ENCODE results near the gene ADAM12.

The ADAM12 gene

DNA sequence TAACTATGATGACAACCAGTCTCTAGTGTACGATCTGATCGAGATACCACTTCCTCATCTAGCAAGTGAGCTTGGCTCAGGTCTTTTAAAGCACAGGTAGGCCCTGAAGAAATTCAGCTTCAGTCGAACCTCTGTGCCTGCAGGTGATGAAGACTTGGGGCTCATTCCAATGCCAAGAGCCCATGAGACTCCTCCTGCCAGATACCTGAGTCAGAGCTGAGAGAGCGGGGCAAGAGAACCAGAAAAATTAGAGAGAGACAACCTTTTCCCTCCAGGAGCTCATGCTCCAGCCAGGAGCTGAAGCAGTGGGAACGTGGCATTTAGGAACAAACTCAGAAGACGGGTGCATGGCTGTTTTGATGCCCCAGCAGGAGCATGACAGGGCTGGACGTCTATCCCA, 259.3 kb downstream of the ADAM12 start:
- no peak overlapping the region for H2AFZ ChIP-seq (ENCODE audit: insufficient read depth, low read length, poor library complexity)
- DNase-seq, result peak in 1 of 2 donors; percentile 34
- WGBS (ENCODE audit: extremely low coverage, insufficient coverage, insufficient read length), result no CpG with 5 or more reads among the region's 7 CpGs
- H2BK12ac ChIP-seq (ENCODE audit: low read length), result no peak overlapping the region
- H4K12ac ChIP-seq (ENCODE audit: low read depth, low read length), result no peak overlapping the region
- H3K4me3 ChIP-seq (ENCODE audit: low read depth, low read length), result no peak overlapping the region
- no peaks in the 10 kb centered on the region for H3K36me3 ChIP-seq (ENCODE audit: control insufficient read depth in 1 of 2, insufficient read depth in 2 of 2, low read length in 2 of 2)
- peaks cover 3% of the 10 kb centered on the region for H3K9me3 ChIP-seq (ENCODE audit: insufficient read depth, low read depth, low read length)
- no peak overlapping the region for H3K4me2 ChIP-seq (ENCODE audit: low read length)
- no peak overlapping the region for H3K9ac ChIP-seq (ENCODE audit: low read length)
- H3K79me2 ChIP-seq (ENCODE audit: control insufficient read depth, insufficient read depth, low read length, poor library complexity), result no peaks in the 10 kb centered on the region
- no peaks in the 10 kb centered on the region for H3K27me3 ChIP-seq (ENCODE audit: insufficient read depth, low read length)
- no peak overlapping the region for H3K18ac ChIP-seq (ENCODE audit: low read length)
- H3K23ac ChIP-seq (ENCODE audit: low read length), result no peak overlapping the region
- H4K91ac ChIP-seq (ENCODE audit: low read depth, low read length), result no peak overlapping the region
- no peak overlapping the region for H3K14ac ChIP-seq (ENCODE audit: low read length)
- H3K4ac ChIP-seq (ENCODE audit: low read depth, low read length), result no peak overlapping the region
- H3K27ac ChIP-seq (ENCODE audit: low read depth, low read length), result no peak overlapping the region
- no peak overlapping the region for H2BK5ac ChIP-seq (ENCODE audit: low read depth, low read length, poor library complexity)
- no peak overlapping the region for H4K8ac ChIP-seq (ENCODE audit: low read depth, low read length)
- H2AK5ac ChIP-seq (ENCODE audit: low read length), result no peak overlapping the region
- no peak overlapping the region for H2BK120ac ChIP-seq (ENCODE audit: insufficient read depth, low read length, poor library complexity)
- no peaks in the 10 kb centered on the region for H3K4me1 ChIP-seq (ENCODE audit: control insufficient read depth in 1 of 2, insufficient read depth in 2 of 2, low read length in 2 of 2)
- H3K79me1 ChIP-seq (ENCODE audit: low read length), result no peaks in the 10 kb centered on the region

DNA sequence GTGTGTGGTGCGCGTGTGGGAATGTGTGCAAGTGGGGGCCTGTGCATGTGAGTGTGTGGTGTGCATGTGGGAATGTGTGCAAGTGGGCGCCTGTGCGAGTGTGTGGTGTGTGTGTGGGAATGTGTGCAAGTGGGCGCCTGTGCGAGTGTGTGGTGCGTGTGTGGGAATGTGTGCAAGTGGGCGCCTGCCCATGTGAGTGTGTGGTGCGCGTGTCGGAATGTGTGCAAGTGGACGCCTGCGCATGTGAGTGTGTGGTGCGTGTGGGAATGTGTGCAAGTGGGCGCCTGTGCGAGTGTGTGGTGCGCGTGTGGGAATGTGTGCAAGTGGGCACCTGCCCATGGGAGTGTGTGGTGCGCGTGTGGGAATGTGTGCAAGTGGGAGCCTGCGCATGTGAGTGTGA, 259.7 kb downstream of the ADAM12 start:
- Histone ChIP-seq H3K4me2 (ENCODE audit: low read length) (no peak overlapping the region), H3K14ac (ENCODE audit: low read length) (no peak overlapping the region), H3K4me1 (ENCODE audit: control insufficient read depth in 1 of 2, insufficient read depth in 2 of 2, low read length in 2 of 2) (no peaks in the 10 kb centered on the region), H4K8ac (ENCODE audit: low read depth, low read length) (no peak overlapping the region), H3K27ac (ENCODE audit: low read depth, low read length) (no peak overlapping the region), H2AFZ (ENCODE audit: insufficient read depth, low read length, poor library complexity) (no peak overlapping the region), H2AK5ac (ENCODE audit: low read length) (no peak overlapping the region), H4K12ac (ENCODE audit: low read depth, low read length) (no peak overlapping the region), H3K27me3 (ENCODE audit: insufficient read depth, low read length) (no peaks in the 10 kb centered on the region), H2BK12ac (ENCODE audit: low read length) (no peak overlapping the region), H3K9ac (ENCODE audit: low read length) (no peak overlapping the region), H3K18ac (ENCODE audit: low read length) (no peak overlapping the region), H3K36me3 (ENCODE audit: control insufficient read depth in 1 of 2, insufficient read depth in 2 of 2, low read length in 2 of 2) (no peaks in the 10 kb centered on the region), H2BK5ac (ENCODE audit: low read depth, low read length, poor library complexity) (no peak overlapping the region), H3K4me3 (ENCODE audit: low read depth, low read length) (no peak overlapping the region), H4K91ac (ENCODE audit: low read depth, low read length) (no peak overlapping the region), H3K79me1 (ENCODE audit: low read length) (no peaks in the 10 kb centered on the region), H3K79me2 (ENCODE audit: control insufficient read depth, insufficient read depth, low read length, poor library complexity) (no peaks in the 10 kb centered on the region), H3K9me3 (ENCODE audit: insufficient read depth, low read depth, low read length) (peaks cover 3% of the 10 kb centered on the region), H3K4ac (ENCODE audit: low read depth, low read length) (no peak overlapping the region), H3K23ac (ENCODE audit: low read length) (no peak overlapping the region), H2BK120ac (ENCODE audit: insufficient read depth, low read length, poor library complexity) (no peak overlapping the region)
- DNase-seq, result no peak
- WGBS (ENCODE audit: extremely low coverage, insufficient coverage, insufficient read length), result no CpG with 5 or more reads among the region's 21 CpGs

DNA sequence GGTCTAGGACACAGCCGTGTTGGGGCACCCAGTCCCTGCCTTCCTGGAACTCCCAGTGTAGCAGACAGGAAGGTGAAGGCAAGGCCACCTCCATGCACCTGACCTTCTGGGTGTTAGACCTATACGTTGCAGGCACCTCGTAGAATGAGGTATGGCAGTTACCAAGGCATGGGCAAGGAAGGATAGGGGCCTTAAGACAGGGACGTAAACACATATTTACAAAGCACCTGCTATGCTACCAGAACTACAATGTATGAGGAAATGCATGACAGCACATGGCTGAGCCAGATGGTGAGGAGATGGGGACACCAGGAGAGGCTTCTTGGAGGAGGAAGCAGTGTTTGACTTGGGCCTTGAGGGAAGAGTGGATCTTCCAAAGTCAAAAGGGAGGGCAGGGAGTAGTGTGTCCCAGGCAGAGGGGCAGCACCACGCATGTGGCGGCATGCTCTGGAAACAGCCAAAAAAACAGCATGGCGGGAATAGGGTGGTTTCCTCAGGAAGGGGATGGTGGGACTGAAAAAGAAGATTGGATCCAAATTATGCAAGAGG, 260.7 kb downstream of the ADAM12 start:
- no peak overlapping the region for H2BK12ac ChIP-seq (ENCODE audit: low read length)
- H3K27me3 ChIP-seq (ENCODE audit: insufficient read depth, low read length), result no peaks in the 10 kb centered on the region
- H3K27ac ChIP-seq (ENCODE audit: low read depth, low read length), result no peak overlapping the region
- no peak overlapping the region for H4K91ac ChIP-seq (ENCODE audit: low read depth, low read length)
- H3K18ac ChIP-seq (ENCODE audit: low read length), result no peak overlapping the region
- no peaks in the 10 kb centered on the region for H3K36me3 ChIP-seq (ENCODE audit: control insufficient read depth in 1 of 2, insufficient read depth in 2 of 2, low read length in 2 of 2)
- peak overlapping the region; percentile 36 for H3K9ac ChIP-seq (ENCODE audit: low read length)
- H4K12ac ChIP-seq (ENCODE audit: low read depth, low read length), result no peak overlapping the region
- no CpG with 5 or more reads among the region's 7 CpGs for WGBS (ENCODE audit: extremely low coverage, insufficient coverage, insufficient read length)
- H3K4me3 ChIP-seq (ENCODE audit: low read depth, low read length), result no peak overlapping the region
- no peaks in the 10 kb centered on the region for H3K79me1 ChIP-seq (ENCODE audit: low read length)
- no peaks in the 10 kb centered on the region for H3K4me1 ChIP-seq (ENCODE audit: control insufficient read depth in 1 of 2, insufficient read depth in 2 of 2, low read length in 2 of 2)
- no peak overlapping the region for H3K4ac ChIP-seq (ENCODE audit: low read depth, low read length)
- no peak overlapping the region for H2BK5ac ChIP-seq (ENCODE audit: low read depth, low read length, poor library complexity)
- H3K23ac ChIP-seq (ENCODE audit: low read length), result no peak overlapping the region
- H2AK5ac ChIP-seq (ENCODE audit: low read length), result no peak overlapping the region
- H2BK120ac ChIP-seq (ENCODE audit: insufficient read depth, low read length, poor library complexity), result no peak overlapping the region
- no peak for DNase-seq
- H3K79me2 ChIP-seq (ENCODE audit: control insufficient read depth, insufficient read depth, low read length, poor library complexity), result no peaks in the 10 kb centered on the region
- no peak overlapping the region for H2AFZ ChIP-seq (ENCODE audit: insufficient read depth, low read length, poor library complexity)
- no peak overlapping the region for H4K8ac ChIP-seq (ENCODE audit: low read depth, low read length)
- peaks cover 3% of the 10 kb centered on the region for H3K9me3 ChIP-seq (ENCODE audit: insufficient read depth, low read depth, low read length)
- H3K4me2 ChIP-seq (ENCODE audit: low read length), result no peak overlapping the region
- H3K14ac ChIP-seq (ENCODE audit: low read length), result no peak overlapping the region

DNA sequence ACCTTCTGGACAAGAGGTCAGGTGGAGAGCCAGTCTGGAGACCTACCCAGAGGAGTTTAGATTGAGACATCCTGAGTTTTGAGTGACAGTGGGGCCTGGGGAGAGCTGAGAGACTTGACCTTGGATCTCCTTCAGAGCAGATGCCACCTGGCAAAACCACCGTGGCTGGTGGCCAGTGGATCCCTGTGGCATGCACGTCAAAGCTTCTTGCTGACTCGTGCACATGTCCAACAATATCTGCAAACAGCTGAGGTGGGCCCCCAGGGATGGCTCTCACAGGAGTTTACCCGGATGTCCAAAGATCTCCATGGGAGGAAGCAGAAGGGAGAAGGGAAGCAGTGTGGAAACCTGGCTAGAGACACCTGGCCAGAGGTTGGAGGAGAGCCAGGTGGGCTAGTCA, 261.4 kb downstream of the ADAM12 start:
- no peaks in the 10 kb centered on the region for H3K4me1 ChIP-seq (ENCODE audit: control insufficient read depth in 1 of 2, insufficient read depth in 2 of 2, low read length in 2 of 2)
- no peak overlapping the region for H2BK12ac ChIP-seq (ENCODE audit: low read length)
- no peaks in the 10 kb centered on the region for H3K27me3 ChIP-seq (ENCODE audit: insufficient read depth, low read length)
- no peaks in the 10 kb centered on the region for H3K79me1 ChIP-seq (ENCODE audit: low read length)
- no peak overlapping the region for H3K23ac ChIP-seq (ENCODE audit: low read length)
- H3K27ac ChIP-seq (ENCODE audit: low read depth, low read length), result no peak overlapping the region
- no peak overlapping the region for H4K8ac ChIP-seq (ENCODE audit: low read depth, low read length)
- H2BK5ac ChIP-seq (ENCODE audit: low read depth, low read length, poor library complexity), result no peak overlapping the region
- no peak overlapping the region for H2AFZ ChIP-seq (ENCODE audit: insufficient read depth, low read length, poor library complexity)
- peaks cover 3% of the 10 kb centered on the region for H3K9me3 ChIP-seq (ENCODE audit: insufficient read depth, low read depth, low read length)
- no peak overlapping the region for H3K4me3 ChIP-seq (ENCODE audit: low read depth, low read length)
- H3K18ac ChIP-seq (ENCODE audit: low read length), result no peak overlapping the region
- H3K9ac ChIP-seq (ENCODE audit: low read length), result no peak overlapping the region
- no peak overlapping the region for H3K4ac ChIP-seq (ENCODE audit: low read depth, low read length)
- H2BK120ac ChIP-seq (ENCODE audit: insufficient read depth, low read length, poor library complexity), result no peak overlapping the region
- no peak overlapping the region for H4K12ac ChIP-seq (ENCODE audit: low read depth, low read length)
- H3K4me2 ChIP-seq (ENCODE audit: low read length), result no peak overlapping the region
- H3K36me3 ChIP-seq (ENCODE audit: control insufficient read depth in 1 of 2, insufficient read depth in 2 of 2, low read length in 2 of 2), result no peaks in the 10 kb centered on the region
- no peak overlapping the region for H4K91ac ChIP-seq (ENCODE audit: low read depth, low read length)
- no peak for DNase-seq
- H3K14ac ChIP-seq (ENCODE audit: low read length), result no peak overlapping the region
- H2AK5ac ChIP-seq (ENCODE audit: low read length), result no peak overlapping the region
- no peaks in the 10 kb centered on the region for H3K79me2 ChIP-seq (ENCODE audit: control insufficient read depth, insufficient read depth, low read length, poor library complexity)
- no CpG with 5 or more reads among the region's 4 CpGs for WGBS (ENCODE audit: extremely low coverage, insufficient coverage, insufficient read length)

Data from trophoblast cell (in vitro differentiated cells and primary cell).